ENCODE data around the gene KRT34. TPM values are rescaled to one million over a fixed set of nuclear protein-coding genes. Genes with fewer than 3 reads are reported as not detected.

Gene KRT34
- total RNA-seq, 1 donor from 2014 or later = not detected

GRCh38 chr17:41413982-41414381 is 31.9 kb upstream of the KRT34 start:
- Mint-ChIP-seq H3K27ac (ENCODE audit: unreplicated experiment) (no peak overlapping the region), H3K4me3 (ENCODE audit: unreplicated experiment) (no peak overlapping the region), H3K4me1 (ENCODE audit: unreplicated experiment) (peaks cover 25% of the 10 kb centered on the region), H3K36me3 (ENCODE audit: unreplicated experiment) (no peaks in the 10 kb centered on the region), H3K27me3 (ENCODE audit: unreplicated experiment) (peaks cover 2% of the 10 kb centered on the region), H3K9me3 (ENCODE audit: unreplicated experiment) (no peaks in the 10 kb centered on the region)
- no peak for TF ChIP-seq CTCF (IDR thresholded peaks at IDR 0.05)
- no peak for DNase-seq (ENCODE audit: extremely low spot score, unreplicated experiment)

- no peak for TF ChIP-seq CTCF (IDR thresholded peaks at IDR 0.05)
- no peaks in the 10 kb centered on the region for H3K9me3 Mint-ChIP-seq (ENCODE audit: unreplicated experiment)
- no peaks in the 10 kb centered on the region for H3K36me3 Mint-ChIP-seq (ENCODE audit: unreplicated experiment)
- H3K27me3 Mint-ChIP-seq (ENCODE audit: unreplicated experiment) = peaks cover 2% of the 10 kb centered on the region
- DNase-seq (ENCODE audit: extremely low spot score, unreplicated experiment) = no peak
- H3K27ac Mint-ChIP-seq (ENCODE audit: unreplicated experiment) = no peak overlapping the region
- no peak overlapping the region for H3K4me3 Mint-ChIP-seq (ENCODE audit: unreplicated experiment)
- peaks cover 24% of the 10 kb centered on the region for H3K4me1 Mint-ChIP-seq (ENCODE audit: unreplicated experiment)
Measured at GRCh38 chr17:41413353-41413957, 31.3 kb upstream of the KRT34 start.

GRCh38 chr17:41411072-41411840 is 29.1 kb upstream of the KRT34 start:
- DNase-seq (ENCODE audit: extremely low spot score, unreplicated experiment) = no peak
- H3K9me3 Mint-ChIP-seq (ENCODE audit: unreplicated experiment) = no peaks in the 10 kb centered on the region
- H3K27ac Mint-ChIP-seq (ENCODE audit: unreplicated experiment) = no peak overlapping the region
- peaks cover 2% of the 10 kb centered on the region for H3K27me3 Mint-ChIP-seq (ENCODE audit: unreplicated experiment)
- no peak for TF ChIP-seq CTCF (IDR thresholded peaks at IDR 0.05)
- no peak overlapping the region for H3K4me3 Mint-ChIP-seq (ENCODE audit: unreplicated experiment)
- peaks cover 9% of the 10 kb centered on the region for H3K4me1 Mint-ChIP-seq (ENCODE audit: unreplicated experiment)
- no peaks in the 10 kb centered on the region for H3K36me3 Mint-ChIP-seq (ENCODE audit: unreplicated experiment)

- Mint-ChIP-seq H3K4me3 (ENCODE audit: unreplicated experiment) (no peak overlapping the region), H3K4me1 (ENCODE audit: unreplicated experiment) (peaks cover 26% of the 10 kb centered on the region), H3K27me3 (ENCODE audit: unreplicated experiment) (peaks cover 2% of the 10 kb centered on the region), H3K36me3 (ENCODE audit: unreplicated experiment) (no peaks in the 10 kb centered on the region), H3K27ac (ENCODE audit: unreplicated experiment) (no peak overlapping the region), H3K9me3 (ENCODE audit: unreplicated experiment) (no peaks in the 10 kb centered on the region)
- no peak for TF ChIP-seq CTCF (IDR thresholded peaks at IDR 0.05)
- no peak for DNase-seq (ENCODE audit: extremely low spot score, unreplicated experiment)
Measured at GRCh38 chr17:41407226-41407625, 25.1 kb upstream of the KRT34 start.

- TF ChIP-seq CTCF (IDR thresholded peaks at IDR 0.05) = no peak
- Mint-ChIP-seq H3K4me1 (ENCODE audit: unreplicated experiment) (peaks cover 28% of the 10 kb centered on the region), H3K27me3 (ENCODE audit: unreplicated experiment) (peaks cover 2% of the 10 kb centered on the region), H3K36me3 (ENCODE audit: unreplicated experiment) (no peaks in the 10 kb centered on the region), H3K4me3 (ENCODE audit: unreplicated experiment) (no peak overlapping the region), H3K27ac (ENCODE audit: unreplicated experiment) (no peak overlapping the region), H3K9me3 (ENCODE audit: unreplicated experiment) (no peaks in the 10 kb centered on the region)
- DNase-seq (ENCODE audit: extremely low spot score, unreplicated experiment) = no peak
Measured at GRCh38 chr17:41406205-41406604, 24.1 kb upstream of the KRT34 start.

Data from osteocyte (in vitro differentiated cells).